Nephron (organoid): ENCODE data around the gene DMRT1.

Source experiments
- H3K27ac Mint-ChIP-seq, 3 experiments: 2 replicates each; pipeline ENCODE4 v1.8.0; 2020; ENCODE audit warnings: mixed read lengths in 3 of 3, mild to moderate bottlenecking in 2 of 3, moderate library complexity in 1 of 3
- H3K27me3 Mint-ChIP-seq: 2 replicates; pipeline ENCODE4 v1.8.0; 2021; ENCODE audit warnings: low read depth, mild to moderate bottlenecking, moderate library complexity, mixed read lengths
- H3K36me3 Mint-ChIP-seq: 2 replicates; pipeline ENCODE4 v1.8.0; 2020; ENCODE audit warnings: low read depth, mixed read lengths
- H3K4me1 Mint-ChIP-seq: 2 replicates; pipeline ENCODE4 v1.8.0; 2020; ENCODE audit warnings: mixed read lengths
- H3K4me3 Mint-ChIP-seq, 3 experiments: 2 replicates each; pipeline ENCODE4 v1.8.0; 2020; ENCODE audit warnings: mild to moderate bottlenecking in 3 of 3, mixed read lengths in 3 of 3, moderate library complexity in 2 of 3
- H3K9me3 Mint-ChIP-seq: 2 replicates; pipeline ENCODE4 v1.8.0; 2020; ENCODE audit warnings: mixed read lengths
- CTCF ChIP-seq, 3 experiments: fragments of 200-600 bp; sonication (generic); IDR thresholded peaks; one replicate each; pipeline ENCODE4 v1.5.0; 2021; ENCODE audit warnings: antibody characterized with exemption in 3 of 3; ENCODE audit not compliant: unreplicated experiment in 3 of 3

Gene DMRT1

GRCh38 chr9:967436-967835, 125.9 kb downstream of the DMRT1 start:
- TF ChIP-seq CTCF (IDR thresholded peaks at IDR 0.05; ENCODE audit: unreplicated experiment in 3 of 3) = no peak
- no peaks in the 10 kb centered on the region for H3K9me3 Mint-ChIP-seq
- peaks cover 100% of the 10 kb centered on the region for H3K27me3 Mint-ChIP-seq
- H3K4me3 Mint-ChIP-seq = peak overlapping the region in 1 of 3 experiments; percentile 48
- peaks cover 14% of the 10 kb centered on the region for H3K4me1 Mint-ChIP-seq
- H3K36me3 Mint-ChIP-seq = no peaks in the 10 kb centered on the region
- H3K27ac Mint-ChIP-seq = no peak overlapping the region

- Mint-ChIP-seq H3K9me3 (no peaks in the 10 kb centered on the region), H3K36me3 (no peaks in the 10 kb centered on the region)
- no peak for TF ChIP-seq CTCF (IDR thresholded peaks at IDR 0.05; ENCODE audit: unreplicated experiment in 3 of 3)
These were observed 126.6 kb downstream of the DMRT1 start for GRCh38 chr9:967903-968641.

GRCh38 chr9:969310-970150, 128.0 kb downstream of the DMRT1 start:
- Mint-ChIP-seq H3K4me3 (peak overlapping the region in 2 of 3 experiments; percentile 38 to 55), H3K4me1 (peaks cover 25% of the 10 kb centered on the region), H3K27ac (no peak overlapping the region), H3K9me3 (peaks cover 3% of the 10 kb centered on the region), H3K36me3 (no peaks in the 10 kb centered on the region), H3K27me3 (peaks cover 100% of the 10 kb centered on the region)
- TF ChIP-seq CTCF (IDR thresholded peaks at IDR 0.05; ENCODE audit: unreplicated experiment in 3 of 3) = no peak

More at GRCh38 chr9:967903-968641, 126.6 kb downstream of the DMRT1 start:
- no peak overlapping the region for H3K27ac Mint-ChIP-seq
- peaks cover 100% of the 10 kb centered on the region for H3K27me3 Mint-ChIP-seq
- H3K4me3 Mint-ChIP-seq = peak overlapping the region in 1 of 3 experiments; percentile 48
- H3K4me1 Mint-ChIP-seq = peaks cover 14% of the 10 kb centered on the region

- H3K27ac Mint-ChIP-seq = no peak overlapping the region
- H3K4me3 Mint-ChIP-seq = peak overlapping the region; percentile 53 to 80 (median 73)
- H3K27me3 Mint-ChIP-seq = peaks cover 100% of the 10 kb centered on the region
- H3K36me3 Mint-ChIP-seq = no peaks in the 10 kb centered on the region
- peaks cover 3% of the 10 kb centered on the region for H3K9me3 Mint-ChIP-seq
- no peak for TF ChIP-seq CTCF (IDR thresholded peaks at IDR 0.05; ENCODE audit: unreplicated experiment in 3 of 3)
- peaks cover 32% of the 10 kb centered on the region for H3K4me1 Mint-ChIP-seq
These were observed 128.9 kb downstream of the DMRT1 start for GRCh38 chr9:970151-970996.

- H3K9me3 Mint-ChIP-seq = peaks cover 3% of the 10 kb centered on the region
- TF ChIP-seq CTCF (IDR thresholded peaks at IDR 0.05; ENCODE audit: unreplicated experiment in 3 of 3) = no peak
- H3K4me1 Mint-ChIP-seq = peaks cover 39% of the 10 kb centered on the region
- H3K27ac Mint-ChIP-seq = no peak overlapping the region
- no peaks in the 10 kb centered on the region for H3K36me3 Mint-ChIP-seq
- peak overlapping the region; percentile 68 to 77 (median 74) for H3K4me3 Mint-ChIP-seq
- H3K27me3 Mint-ChIP-seq = peaks cover 96% of the 10 kb centered on the region
These were observed 130.5 kb downstream of the DMRT1 start for GRCh38 chr9:971901-972500.
